NOMO-1 treated with DMSO at 0.1 percent for 48 hours (cell line): ENCODE measurements around the gene ATOH1.

ENCODE experiments used
- DNase-seq: peaks from one replicate; lab custom pipeline; 2025; ENCODE audit not compliant: unreplicated experiment; lab: John Stamatoyannopoulos, UW

Gene ATOH1

GRCh38 chr4:93834249-93835066 is 5.9 kb downstream of the ATOH1 start:
- DNase-seq, result no peak

GRCh38 chr4:93835929-93836328 is 7.4 kb downstream of the ATOH1 start:
- no peak for DNase-seq

- no peak for DNase-seq
Observed at GRCh38 chr4:93839704-93840103, 11.2 kb downstream of the ATOH1 start.

- no peak for DNase-seq
Observed at GRCh38 chr4:93841803-93842345, 13.3 kb downstream of the ATOH1 start.

GRCh38 chr4:93842601-93843252 is 14.2 kb downstream of the ATOH1 start:
- DNase-seq, result no peak

DNA sequence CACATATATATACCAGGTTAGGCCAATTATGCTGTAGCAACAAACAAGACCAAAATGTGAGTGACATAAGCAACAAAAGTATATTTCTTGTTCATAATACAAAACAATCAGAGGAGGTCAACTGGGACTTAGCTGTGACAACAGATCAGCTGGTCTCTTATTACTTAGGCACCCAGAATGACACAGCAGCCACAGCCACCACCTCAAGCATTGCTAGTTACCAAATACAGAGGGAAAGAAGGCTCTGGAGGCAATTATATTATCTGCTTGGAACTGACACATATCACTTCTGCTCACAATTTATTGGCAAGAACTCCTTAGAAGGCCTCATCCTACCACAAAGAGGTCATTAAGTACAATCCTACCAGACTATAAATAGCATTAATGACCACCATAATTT is 15.2 kb downstream of the ATOH1 start:
- no peak for DNase-seq

GRCh38 chr4:93852680-93853079 is 24.1 kb downstream of the ATOH1 start:
- no peak for DNase-seq

- DNase-seq, result no peak
Observed at GRCh38 chr4:93855926-93856325, 27.4 kb downstream of the ATOH1 start.

DNA sequence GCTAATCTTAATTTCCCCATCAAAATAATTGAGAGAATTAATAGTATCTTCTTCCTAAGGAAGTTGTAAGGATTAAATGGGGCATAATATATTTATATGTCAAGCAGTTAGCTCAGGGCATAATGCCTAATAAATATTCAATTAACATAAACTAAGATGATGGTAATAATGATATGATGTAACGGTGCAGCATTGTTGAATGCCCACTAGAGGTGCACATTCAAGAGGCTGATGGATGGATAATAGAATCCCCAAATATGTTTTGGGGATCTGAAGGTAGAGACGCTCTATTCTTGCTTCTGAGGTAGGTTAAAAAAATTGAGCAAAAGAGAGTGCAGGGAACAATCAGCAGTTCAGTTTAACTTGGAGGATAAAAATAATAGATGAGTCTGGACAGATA is 37.1 kb downstream of the ATOH1 start:
- DNase-seq, result no peak

GRCh38 chr4:93867416-93868001 is 39.0 kb downstream of the ATOH1 start:
- DNase-seq, result no peak

DNA sequence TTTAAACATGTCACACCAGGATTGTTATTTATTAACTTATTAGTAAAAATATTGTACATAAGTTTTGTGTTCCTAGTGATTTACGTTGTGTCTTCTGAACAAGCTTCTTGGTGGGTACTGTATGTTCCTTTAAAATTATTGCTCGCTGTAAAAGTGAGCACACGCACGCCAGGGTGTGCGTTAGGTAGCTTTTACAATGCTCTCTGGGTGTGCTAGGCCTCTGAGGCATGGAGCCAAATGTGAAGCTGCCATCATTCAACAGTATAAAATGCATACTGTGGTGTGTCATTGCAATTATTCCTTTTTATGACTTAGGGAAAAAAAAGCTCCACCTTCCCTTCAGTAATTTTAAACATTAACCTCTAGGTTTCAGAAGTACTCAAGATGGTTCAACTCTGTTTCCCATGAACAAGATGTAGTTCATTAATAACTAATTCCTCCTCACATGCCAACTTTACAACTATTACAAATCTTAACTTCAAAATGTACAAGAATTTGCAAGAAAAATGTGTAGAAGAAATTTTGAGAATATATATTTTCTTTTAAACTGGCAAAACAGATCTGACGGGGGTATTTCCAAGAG is 42.4 kb downstream of the ATOH1 start:
- no peak for DNase-seq

DNA sequence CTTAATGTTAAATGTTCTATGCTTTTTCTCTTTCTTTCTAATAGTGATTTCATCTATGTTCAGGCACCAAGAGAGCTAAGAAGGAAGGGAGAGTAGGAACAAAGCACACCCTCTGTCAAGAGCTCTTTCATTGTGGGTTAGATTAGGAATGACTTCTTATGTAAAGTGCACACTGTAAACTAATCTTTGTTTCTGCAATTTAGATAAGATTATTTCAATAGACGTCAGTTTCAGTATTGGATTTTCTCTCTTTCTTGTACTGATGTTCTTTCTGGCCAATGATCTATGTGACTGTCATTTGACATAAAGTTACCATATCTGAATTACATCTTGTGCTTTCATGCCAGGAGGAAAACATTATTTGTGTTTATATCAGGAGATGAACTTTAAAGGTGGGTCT is 48.2 kb downstream of the ATOH1 start:
- DNase-seq, result no peak

DNA sequence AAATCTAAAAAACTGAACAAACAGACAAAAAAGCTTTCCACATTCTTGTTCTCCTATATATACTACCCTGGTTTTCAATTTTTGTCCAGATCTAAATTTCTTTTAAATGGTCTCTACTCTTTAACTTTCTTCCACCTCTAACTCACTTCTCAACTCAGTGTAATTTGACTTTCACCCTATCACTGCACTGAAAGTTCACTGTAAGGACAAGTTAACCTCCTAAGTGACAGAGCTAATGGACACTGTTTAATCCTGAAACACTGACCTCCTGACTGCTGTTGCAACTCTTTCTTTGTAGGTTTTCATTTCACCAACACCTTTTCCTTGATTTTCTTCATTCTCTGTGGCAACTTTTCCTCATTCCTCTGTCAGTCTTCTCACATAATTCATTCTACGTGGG is 50.0 kb downstream of the ATOH1 start:
- DNase-seq, result no peak

GRCh38 chr4:93879919-93880318 is 51.4 kb downstream of the ATOH1 start:
- no peak for DNase-seq
